DMS53 (cell line): ENCODE results near the gene GPS1.

Experiments
- DNase-seq: peaks from one replicate; lab custom pipeline; 2025; lab: John Stamatoyannopoulos, UW

The GPS1 gene

GRCh38 chr17:82090549-82091263, 39.0 kb downstream of the GPS1 start:
- peak; percentile 50 for DNase-seq

DNA sequence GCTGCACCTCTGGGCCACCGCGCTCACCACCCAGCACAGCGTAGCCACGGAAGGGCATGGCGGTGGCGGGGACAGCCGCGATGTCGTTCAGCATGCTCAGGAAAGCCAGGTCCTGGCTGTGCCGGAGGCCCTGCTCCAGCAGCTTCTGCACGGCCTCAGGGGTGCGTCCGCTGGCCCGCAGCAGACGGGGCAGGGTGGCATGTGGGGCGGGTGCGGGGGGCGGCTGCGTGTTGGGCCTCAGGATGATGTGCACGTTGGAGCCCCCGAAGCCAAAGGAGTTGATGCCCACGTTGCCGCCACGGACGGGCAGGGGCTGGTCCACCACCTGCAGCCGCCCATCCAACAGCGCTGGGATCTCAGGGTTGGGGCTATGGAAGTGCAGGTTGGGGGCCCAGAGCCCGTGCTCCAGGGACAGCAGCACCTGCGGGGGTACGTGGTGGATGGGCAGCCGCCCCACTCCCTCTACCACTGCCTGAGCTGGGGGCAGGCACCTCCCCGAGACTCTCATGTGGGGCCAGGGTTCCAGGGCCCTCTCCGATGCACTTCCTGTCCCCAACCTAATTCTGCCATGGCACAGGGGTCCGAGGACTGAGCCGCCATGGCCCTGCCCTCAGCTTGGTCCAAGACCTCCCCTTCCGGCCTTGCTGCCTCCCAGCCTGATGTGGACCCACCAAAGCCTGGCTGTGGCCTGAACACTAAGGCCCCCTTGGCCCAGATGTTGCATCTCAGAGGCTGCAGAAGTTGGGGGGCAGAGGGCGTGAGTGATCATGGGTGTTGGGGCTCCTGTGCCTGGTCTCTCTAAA, 39.8 kb downstream of the GPS1 start:
- no peak for DNase-seq

GRCh38 chr17:82092094-82092586, 40.4 kb downstream of the GPS1 start:
- DNase-seq: no peak

DNA sequence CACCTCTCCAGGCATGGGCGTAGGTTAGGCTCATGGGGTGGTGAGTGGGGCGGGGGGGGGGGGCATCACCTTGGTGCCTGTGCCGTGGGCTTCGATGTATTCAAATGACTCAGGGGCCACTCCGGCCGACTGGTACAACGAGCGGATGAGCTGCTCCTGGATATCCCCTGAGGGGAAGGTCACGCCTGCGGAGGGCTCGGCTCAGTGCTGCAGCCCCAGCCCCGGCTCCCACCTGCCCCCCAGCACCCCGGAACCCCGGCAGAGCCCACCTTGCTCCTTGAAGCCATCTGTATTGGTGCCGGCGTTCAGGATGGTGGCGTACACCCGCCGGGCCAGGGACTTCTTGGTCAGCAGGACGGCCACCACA, 40.9 kb downstream of the GPS1 start:
- DNase-seq: no peak

DNA sequence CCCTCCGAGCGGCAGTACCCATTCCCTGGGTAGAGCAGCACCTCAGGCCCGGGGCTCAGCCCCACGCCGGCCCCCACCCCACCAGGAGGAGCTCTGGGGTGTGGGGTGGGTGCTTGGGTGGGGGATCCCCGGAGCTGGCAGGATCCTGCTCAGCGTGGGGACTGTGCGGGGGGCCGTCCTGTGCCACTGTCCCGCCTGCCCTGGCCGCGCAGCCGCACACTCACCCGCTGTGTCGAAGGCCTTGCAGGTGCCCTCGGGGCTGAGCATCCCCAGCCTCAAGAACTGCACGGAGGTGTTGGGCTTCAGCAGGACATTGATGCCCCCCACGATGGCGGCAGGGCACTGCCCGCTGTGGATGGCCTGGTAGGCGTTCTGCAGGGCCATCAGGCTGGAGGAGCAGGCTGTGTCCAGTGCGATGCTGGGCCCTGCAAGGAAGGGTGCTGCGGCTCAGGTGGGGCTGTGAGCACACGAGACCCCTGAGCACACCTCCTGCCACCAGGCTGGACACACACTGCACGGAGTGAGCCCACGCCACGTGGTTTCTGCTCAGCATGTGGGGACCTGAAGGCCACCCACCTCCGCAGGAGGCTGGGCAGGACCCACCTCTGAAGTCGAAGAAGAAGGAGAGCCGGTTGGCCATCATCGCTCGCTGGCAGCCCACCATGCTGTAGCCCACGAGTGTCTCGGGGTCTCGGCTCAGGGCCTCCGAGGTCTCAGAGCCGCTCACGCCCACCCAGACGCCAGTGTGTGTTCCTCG, 41.5 kb downstream of the GPS1 start:
- no peak for DNase-seq

- no peak for DNase-seq
These were observed 43.5 kb downstream of the GPS1 start for GRCh38 chr17:82094931-82095776.

DNA sequence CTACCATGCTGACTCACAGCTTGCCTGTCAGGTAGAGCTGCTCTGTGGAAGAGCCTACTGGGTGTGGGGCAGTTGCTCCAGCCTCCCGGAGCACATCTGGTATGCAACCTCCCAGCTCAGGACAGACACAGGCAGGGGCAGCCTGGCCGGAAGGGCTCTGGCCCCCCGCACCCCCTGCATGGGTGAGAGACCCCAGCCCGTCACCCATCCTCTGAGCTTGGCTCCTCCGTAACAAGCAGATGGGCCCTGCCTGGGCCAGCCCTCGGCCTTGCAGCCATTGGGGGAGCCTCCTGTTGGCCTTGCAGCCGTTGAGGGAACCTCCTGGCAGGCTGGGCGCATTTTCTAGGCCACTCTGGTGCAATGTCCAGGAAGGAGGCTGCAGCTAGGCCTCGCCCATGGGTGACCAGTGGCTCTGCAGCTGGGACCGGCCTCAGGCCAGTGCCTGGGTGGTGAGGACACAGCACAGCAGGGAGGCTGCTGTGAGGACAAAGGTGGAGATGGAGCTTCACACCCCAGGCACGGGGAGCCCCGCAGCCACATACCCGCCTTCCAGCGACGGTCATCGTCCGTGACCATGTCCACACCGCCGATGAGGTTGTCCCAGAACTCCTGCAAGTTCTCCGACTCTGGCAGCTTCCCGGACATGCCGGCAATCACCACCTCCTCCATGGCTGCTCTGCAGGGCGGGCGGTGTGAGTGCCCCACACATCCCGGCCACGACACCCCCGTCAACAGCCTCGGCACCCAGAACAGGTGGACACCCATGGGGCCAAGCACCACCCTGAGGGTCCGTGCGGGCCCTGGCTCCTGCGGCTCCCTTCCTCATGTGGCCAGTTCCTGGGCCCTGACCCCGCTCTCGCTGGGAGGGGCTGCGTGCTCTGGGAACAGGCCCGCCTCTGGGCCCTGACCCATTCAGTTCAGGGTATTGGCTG, 44.3 kb downstream of the GPS1 start:
- DNase-seq: no peak

- DNase-seq: no peak
These were observed 45.0 kb downstream of the GPS1 start for GRCh38 chr17:82096709-82097183.

- DNase-seq: peak; percentile 84
These were observed 45.7 kb downstream of the GPS1 start for GRCh38 chr17:82097184-82097918.

GRCh38 chr17:82097919-82098168, 46.1 kb downstream of the GPS1 start:
- DNase-seq: no peak

DNA sequence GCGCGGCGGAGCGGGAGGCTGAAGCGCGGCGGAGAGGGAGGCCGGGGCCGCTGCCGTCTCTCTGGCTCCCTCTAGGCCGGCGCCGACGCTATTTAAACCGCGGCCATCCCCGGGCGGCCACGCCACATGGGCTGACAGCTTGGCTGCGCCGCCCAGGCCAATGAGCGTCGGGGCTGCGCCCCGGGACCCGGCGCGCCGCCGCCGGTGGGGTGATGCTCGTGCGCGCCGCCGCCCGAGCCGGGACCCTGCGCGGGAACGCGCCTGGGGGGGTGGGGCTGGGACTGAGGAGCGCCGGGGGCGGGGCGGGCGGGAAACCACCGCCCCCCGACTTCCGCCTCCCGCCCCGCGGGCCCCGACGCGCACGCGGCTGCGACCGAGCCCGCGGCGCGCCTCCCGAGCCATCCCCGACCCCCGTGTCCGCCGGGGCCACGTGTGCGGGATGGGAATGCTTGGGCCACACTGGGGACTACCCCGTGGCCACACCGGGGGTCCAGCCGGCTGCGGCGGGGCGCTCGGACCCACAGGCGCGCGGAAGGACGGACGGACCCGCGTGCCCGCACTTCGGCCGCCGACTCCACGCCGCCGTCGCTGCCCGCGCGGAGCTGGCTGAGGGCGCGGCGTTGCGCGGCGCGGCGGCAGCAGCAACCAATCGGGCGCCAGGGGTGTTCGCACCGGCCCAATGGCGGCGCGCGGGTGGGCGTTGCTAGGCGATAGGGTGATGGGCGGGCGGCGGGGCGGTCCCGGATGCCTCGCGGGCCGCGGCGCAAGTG, 46.7 kb downstream of the GPS1 start, which contains the start of gene FASN:
Gene FASN (minus strand): TSS at position 68 of the 770 bp plus-strand sequence. CDS start 1,791 bp downstream, outside the sequence.
- DNase-seq: peak; percentile 99

- DNase-seq: peak; percentile 92
These were observed 47.5 kb downstream of the GPS1 start for GRCh38 chr17:82098939-82099763.

- no peak for DNase-seq
These were observed 49.0 kb downstream of the GPS1 start for GRCh38 chr17:82100502-82101298.

DNA sequence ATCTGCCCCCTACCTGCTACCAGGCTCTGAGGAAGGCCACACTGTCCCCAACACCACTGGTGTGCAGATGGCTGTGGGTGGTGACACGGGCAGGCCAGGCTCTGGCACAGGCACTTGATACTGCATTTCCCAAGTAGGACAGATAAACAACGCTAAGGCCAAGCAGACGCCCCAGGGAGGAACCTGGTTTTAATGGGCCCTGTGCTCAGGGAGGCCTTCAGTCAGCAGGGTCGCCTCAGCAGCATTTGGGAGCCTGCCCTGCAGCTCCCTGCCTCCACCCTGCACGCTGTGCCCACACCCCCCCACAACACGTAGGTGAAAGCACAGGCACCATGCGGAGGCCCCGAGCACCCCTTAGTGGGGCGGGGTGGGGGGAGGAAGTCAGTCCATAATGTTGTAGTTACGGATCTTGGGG, 49.6 kb downstream of the GPS1 start:
- DNase-seq: no peak

DNA sequence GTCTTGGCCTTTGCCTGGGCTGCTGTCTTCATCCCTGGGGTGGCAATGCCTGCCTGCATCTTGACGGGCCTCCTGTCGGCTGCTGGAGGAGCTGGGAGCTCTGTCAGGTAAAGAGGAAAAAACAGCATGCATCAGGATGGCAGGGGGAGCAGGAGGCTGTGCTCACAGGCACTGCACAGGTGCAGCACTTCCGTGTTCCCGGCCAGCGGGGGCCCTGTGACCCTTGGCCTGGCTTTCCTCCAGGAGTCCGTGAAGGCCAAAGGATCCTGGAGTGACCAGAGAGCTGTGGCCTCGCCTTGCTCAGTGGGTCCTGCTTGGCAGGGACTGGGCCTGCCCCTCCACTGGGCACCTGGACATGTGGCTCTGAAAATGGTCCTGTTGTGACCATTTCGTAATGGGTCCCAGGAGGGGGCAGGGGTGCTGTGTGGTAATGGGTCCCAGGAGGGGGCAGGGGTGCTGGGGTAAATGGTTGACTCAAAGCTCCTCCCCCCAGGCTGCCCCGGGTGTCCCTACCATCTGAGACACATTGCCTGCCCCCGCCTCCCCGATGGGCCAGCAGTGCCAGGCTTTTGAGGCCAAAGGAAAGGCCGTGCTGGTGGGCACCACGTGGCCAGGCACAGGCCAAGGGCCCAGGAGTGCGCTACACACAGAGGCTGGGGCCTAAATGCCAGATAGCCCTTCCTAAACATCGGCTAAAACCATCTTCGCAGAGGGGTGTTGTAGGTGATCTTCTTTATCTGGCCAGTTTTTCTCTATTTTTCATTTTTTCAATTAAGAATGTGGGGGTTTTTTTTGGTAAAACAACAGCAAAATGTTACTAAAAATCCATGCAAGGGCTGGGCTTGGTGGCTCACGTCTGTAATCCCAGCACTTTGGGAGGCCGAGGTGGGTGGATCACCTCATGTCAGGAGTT, 50.3 kb downstream of the GPS1 start:
- DNase-seq: no peak
